ENCODE measurements around the gene SLC5A4.

The SLC5A4 gene

GRCh38 chr22:32183625-32184024, 71.5 kb downstream of the SLC5A4 start:
- no peaks in the 10 kb centered on the region for H3K4me1 ChIP-seq (ENCODE audit: control insufficient read depth, insufficient read depth, low read length)
- no peak overlapping the region for H3K27ac ChIP-seq (ENCODE audit: low read depth, low read length)
- H3K4me3 ChIP-seq (ENCODE audit: low read length) = no peak overlapping the region
- H3K36me3 ChIP-seq (ENCODE audit: control insufficient read depth, insufficient read depth, low read length) = no peaks in the 10 kb centered on the region
- no peaks in the 10 kb centered on the region for H3K27me3 ChIP-seq (ENCODE audit: control insufficient read depth, insufficient read depth, low read length)
- H3K9ac ChIP-seq (ENCODE audit: low read length) = no peak overlapping the region

- H3K27ac ChIP-seq (ENCODE audit: low read depth, low read length) = no peak overlapping the region
- H3K27me3 ChIP-seq (ENCODE audit: control insufficient read depth, insufficient read depth, low read length) = no peaks in the 10 kb centered on the region
- H3K4me3 ChIP-seq (ENCODE audit: low read length) = no peak overlapping the region
- H3K4me1 ChIP-seq (ENCODE audit: control insufficient read depth, insufficient read depth, low read length) = no peaks in the 10 kb centered on the region
- no peaks in the 10 kb centered on the region for H3K36me3 ChIP-seq (ENCODE audit: control insufficient read depth, insufficient read depth, low read length)
- no peak overlapping the region for H3K9ac ChIP-seq (ENCODE audit: low read length)
These were observed 74.1 kb downstream of the SLC5A4 start for GRCh38 chr22:32181043-32181442.

- H3K9ac ChIP-seq (ENCODE audit: low read length) = no peak overlapping the region
- H3K27ac ChIP-seq (ENCODE audit: low read depth, low read length) = no peak overlapping the region
- no peak overlapping the region for H3K4me3 ChIP-seq (ENCODE audit: low read length)
- H3K36me3 ChIP-seq (ENCODE audit: control insufficient read depth, insufficient read depth, low read length) = no peaks in the 10 kb centered on the region
- no peaks in the 10 kb centered on the region for H3K4me1 ChIP-seq (ENCODE audit: control insufficient read depth, insufficient read depth, low read length)
- no peaks in the 10 kb centered on the region for H3K27me3 ChIP-seq (ENCODE audit: control insufficient read depth, insufficient read depth, low read length)
These were observed 77.9 kb downstream of the SLC5A4 start for GRCh38 chr22:32177221-32177765.

GRCh38 chr22:32175683-32176644, 79.2 kb downstream of the SLC5A4 start:
- H3K36me3 ChIP-seq (ENCODE audit: control insufficient read depth, insufficient read depth, low read length) = no peaks in the 10 kb centered on the region
- H3K4me3 ChIP-seq (ENCODE audit: low read length) = no peak overlapping the region
- no peak overlapping the region for H3K27ac ChIP-seq (ENCODE audit: low read depth, low read length)
- H3K4me1 ChIP-seq (ENCODE audit: control insufficient read depth, insufficient read depth, low read length) = no peaks in the 10 kb centered on the region
- no peak overlapping the region for H3K9ac ChIP-seq (ENCODE audit: low read length)
- no peaks in the 10 kb centered on the region for H3K27me3 ChIP-seq (ENCODE audit: control insufficient read depth, insufficient read depth, low read length)

GRCh38 chr22:32175115-32175514, 80.0 kb downstream of the SLC5A4 start:
- Histone ChIP-seq H3K9ac (ENCODE audit: low read length) (no peak overlapping the region), H3K4me1 (ENCODE audit: control insufficient read depth, insufficient read depth, low read length) (no peaks in the 10 kb centered on the region), H3K27me3 (ENCODE audit: control insufficient read depth, insufficient read depth, low read length) (no peaks in the 10 kb centered on the region), H3K27ac (ENCODE audit: low read depth, low read length) (no peak overlapping the region), H3K4me3 (ENCODE audit: low read length) (no peak overlapping the region), H3K36me3 (ENCODE audit: control insufficient read depth, insufficient read depth, low read length) (no peaks in the 10 kb centered on the region)

All from rectal smooth muscle tissue (tissue), 1 donor.